ENCODE results near the gene RFX8.
A peak's percentile ranks its signal among the peaks of the same experiment; 100 is the strongest.

RFX8 gene

DNA sequence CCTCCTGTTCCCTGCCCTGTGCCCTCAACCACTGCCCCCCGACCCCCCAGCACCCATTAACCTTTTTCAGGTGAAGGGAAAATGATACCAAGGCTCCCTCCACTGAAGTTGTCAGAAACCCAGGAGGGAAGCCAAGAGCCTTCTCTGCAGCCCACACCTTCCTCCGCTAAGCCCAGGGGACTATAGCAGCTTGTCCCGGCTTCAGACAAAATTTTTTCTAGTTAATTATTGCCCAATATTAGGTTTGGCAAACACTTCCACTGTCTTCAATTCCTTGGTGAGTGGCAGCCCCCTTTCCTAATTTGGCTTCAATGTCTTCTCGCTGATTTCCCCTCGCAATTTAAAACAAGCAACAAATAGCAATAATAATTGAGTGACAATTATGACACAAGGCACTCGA, 23.9 kb downstream of the RFX8 start:
- H3K79me2 ChIP-seq (ENCODE audit: insufficient read depth, low read length), result no peaks in the 10 kb centered on the region
- no peaks in the 10 kb centered on the region for H3F3A ChIP-seq (ENCODE audit: low read depth)
- no peaks in the 10 kb centered on the region for H3K9me2 ChIP-seq (replicated peaks; ENCODE audit: low read depth, low read length)
- no peaks in the 10 kb centered on the region for H3K27me3 ChIP-seq (ENCODE audit: insufficient read depth, low read length, poor library complexity, severe bottlenecking)
- no peaks in the 10 kb centered on the region for H3K4me1 ChIP-seq (ENCODE audit: insufficient read depth, low read length, poor library complexity, severe bottlenecking)
- H3K4me3 ChIP-seq (ENCODE audit: low read length, poor library complexity, severe bottlenecking), result no peak overlapping the region
- peaks cover 18% of the 10 kb centered on the region; the same call in 1 of the 2 replicates for H3K36me3 ChIP-seq (ENCODE audit: insufficient read depth, low read length)
- no peak overlapping the region for H3K9ac ChIP-seq (ENCODE audit: low read depth, low read length, poor library complexity, severe bottlenecking)
- no peak overlapping the region for H2AFZ ChIP-seq (ENCODE audit: low read length)
- no peak for TF ChIP-seq EZH2phosphoT487 (IDR thresholded peaks at IDR 0.05; ENCODE audit: borderline replicate concordance)
- TF ChIP-seq, protein P1, sequence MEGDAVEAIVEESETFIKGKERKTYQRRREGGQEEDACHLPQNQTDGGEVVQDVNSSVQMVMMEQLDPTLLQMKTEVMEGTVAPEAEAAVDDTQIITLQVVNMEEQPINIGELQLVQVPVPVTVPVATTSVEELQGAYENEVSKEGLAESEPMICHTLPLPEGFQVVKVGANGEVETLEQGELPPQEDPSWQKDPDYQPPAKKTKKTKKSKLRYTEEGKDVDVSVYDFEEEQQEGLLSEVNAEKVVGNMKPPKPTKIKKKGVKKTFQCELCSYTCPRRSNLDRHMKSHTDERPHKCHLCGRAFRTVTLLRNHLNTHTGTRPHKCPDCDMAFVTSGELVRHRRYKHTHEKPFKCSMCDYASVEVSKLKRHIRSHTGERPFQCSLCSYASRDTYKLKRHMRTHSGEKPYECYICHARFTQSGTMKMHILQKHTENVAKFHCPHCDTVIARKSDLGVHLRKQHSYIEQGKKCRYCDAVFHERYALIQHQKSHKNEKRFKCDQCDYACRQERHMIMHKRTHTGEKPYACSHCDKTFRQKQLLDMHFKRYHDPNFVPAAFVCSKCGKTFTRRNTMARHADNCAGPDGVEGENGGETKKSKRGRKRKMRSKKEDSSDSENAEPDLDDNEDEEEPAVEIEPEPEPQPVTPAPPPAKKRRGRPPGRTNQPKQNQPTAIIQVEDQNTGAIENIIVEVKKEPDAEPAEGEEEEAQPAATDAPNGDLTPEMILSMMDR (conservative IDR thresholded peaks at IDR 0.05; ENCODE audit: low read length), result no peak
- no peak overlapping the region for H3K4me2 ChIP-seq (ENCODE audit: low read depth, low read length, poor library complexity, severe bottlenecking)
- H4K20me1 ChIP-seq (ENCODE audit: insufficient read depth, low read length, poor library complexity, severe bottlenecking), result no peaks in the 10 kb centered on the region
- no peaks in the 10 kb centered on the region for H3K9me3 ChIP-seq (ENCODE audit: insufficient read depth, low read depth, low read length)

DNA sequence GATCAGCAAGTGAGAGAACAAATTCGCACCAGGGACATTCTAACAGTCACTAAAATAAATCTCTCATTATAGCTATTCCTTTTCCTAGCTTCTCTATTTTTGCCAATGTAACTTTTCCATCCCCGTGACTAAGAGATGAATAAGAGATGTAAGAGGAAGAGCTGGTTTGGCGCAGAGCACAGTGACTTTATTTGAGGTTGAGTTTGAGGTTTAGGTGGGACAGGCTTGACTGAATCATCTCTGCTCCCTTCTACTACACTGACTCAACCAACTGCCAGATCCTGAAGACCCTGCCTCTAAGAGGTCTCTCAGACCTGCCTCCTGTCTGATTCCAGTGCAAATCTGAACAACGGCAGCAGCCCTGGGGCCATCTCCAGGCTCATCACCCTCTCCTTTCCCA, 28.0 kb downstream of the RFX8 start:
- peaks cover 28% of the 10 kb centered on the region; the same call in 1 of the 2 replicates for H3K36me3 ChIP-seq (ENCODE audit: insufficient read depth, low read length)
- H3K4me3 ChIP-seq (ENCODE audit: low read length, poor library complexity, severe bottlenecking), result no peak overlapping the region
- no peaks in the 10 kb centered on the region for H3K9me2 ChIP-seq (replicated peaks; ENCODE audit: low read depth, low read length)
- peaks cover 10% of the 10 kb centered on the region for H3K4me1 ChIP-seq (ENCODE audit: insufficient read depth, low read length, poor library complexity, severe bottlenecking)
- no peaks in the 10 kb centered on the region for H4K20me1 ChIP-seq (ENCODE audit: insufficient read depth, low read length, poor library complexity, severe bottlenecking)
- H2AFZ ChIP-seq (ENCODE audit: low read length), result no peak overlapping the region
- no peaks in the 10 kb centered on the region for H3K27me3 ChIP-seq (ENCODE audit: insufficient read depth, low read length, poor library complexity, severe bottlenecking)
- H3K79me2 ChIP-seq (ENCODE audit: insufficient read depth, low read length), result no peaks in the 10 kb centered on the region
- no peak for TF ChIP-seq EZH2phosphoT487 (IDR thresholded peaks at IDR 0.05; ENCODE audit: borderline replicate concordance)
- TF ChIP-seq, protein P1 (conservative IDR thresholded peaks at IDR 0.05; ENCODE audit: low read length), result no peak
- no peaks in the 10 kb centered on the region for H3F3A ChIP-seq (ENCODE audit: low read depth)
- H3K9ac ChIP-seq (ENCODE audit: low read depth, low read length, poor library complexity, severe bottlenecking), result no peak overlapping the region
- peaks cover 12% of the 10 kb centered on the region for H3K9me3 ChIP-seq (ENCODE audit: insufficient read depth, low read depth, low read length)
- H3K4me2 ChIP-seq (ENCODE audit: low read depth, low read length, poor library complexity, severe bottlenecking), result no peak overlapping the region

DNA sequence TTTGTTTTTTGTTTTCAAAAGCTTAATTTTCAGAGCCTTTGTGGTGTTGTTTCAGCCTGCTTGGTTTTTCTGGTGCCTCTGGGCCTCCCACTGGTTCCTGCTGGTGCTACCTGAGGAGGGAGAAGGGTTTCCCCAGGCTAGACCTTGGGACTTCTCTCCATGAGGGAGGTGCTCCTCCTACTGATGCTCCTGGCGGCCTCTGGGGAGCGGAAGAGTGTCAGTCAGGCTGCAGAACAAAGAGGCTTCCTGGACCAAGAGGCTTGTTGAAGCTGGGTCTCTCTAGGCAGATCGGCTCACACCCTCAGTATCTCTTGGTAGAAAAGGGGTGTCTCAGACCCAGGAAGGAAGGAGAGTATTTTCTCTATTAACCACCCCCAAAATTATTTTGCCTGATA, 32.2 kb downstream of the RFX8 start:
- H3K4me2 ChIP-seq (ENCODE audit: low read depth, low read length, poor library complexity, severe bottlenecking), result no peak overlapping the region
- H3K4me1 ChIP-seq (ENCODE audit: insufficient read depth, low read length, poor library complexity, severe bottlenecking), result peaks cover 10% of the 10 kb centered on the region
- no peak overlapping the region for H3K9ac ChIP-seq (ENCODE audit: low read depth, low read length, poor library complexity, severe bottlenecking)
- peaks cover 11% of the 10 kb centered on the region; the same call in 1 of the 2 replicates for H3K36me3 ChIP-seq (ENCODE audit: insufficient read depth, low read length)
- H3K4me3 ChIP-seq (ENCODE audit: low read length, poor library complexity, severe bottlenecking), result no peak overlapping the region
- no peak overlapping the region for H2AFZ ChIP-seq (ENCODE audit: low read length)
- no peaks in the 10 kb centered on the region for H3K79me2 ChIP-seq (ENCODE audit: insufficient read depth, low read length)
- H3K9me3 ChIP-seq (ENCODE audit: insufficient read depth, low read depth, low read length), result peaks cover 12% of the 10 kb centered on the region
- TF ChIP-seq, protein P1 (conservative IDR thresholded peaks at IDR 0.05; ENCODE audit: low read length), result peak; percentile 20; the same call in 1 of the 2 replicates
- TF ChIP-seq EZH2phosphoT487 (IDR thresholded peaks at IDR 0.05; ENCODE audit: borderline replicate concordance), result no peak
- H3K27me3 ChIP-seq (ENCODE audit: insufficient read depth, low read length, poor library complexity, severe bottlenecking), result no peaks in the 10 kb centered on the region
- no peaks in the 10 kb centered on the region for H4K20me1 ChIP-seq (ENCODE audit: insufficient read depth, low read length, poor library complexity, severe bottlenecking)
- H3F3A ChIP-seq (ENCODE audit: low read depth), result no peaks in the 10 kb centered on the region
- no peaks in the 10 kb centered on the region for H3K9me2 ChIP-seq (replicated peaks; ENCODE audit: low read depth, low read length)
